BJ (cell line): Measurements from ENCODE around the gene MRPL40. TPM values are rescaled to one million over a fixed set of nuclear protein-coding genes. Genes with fewer than 3 reads are reported as not detected.
"Not testable (repeated sequence)": the region's sequence is repeated elsewhere in the genome, so short reads cannot be mapped to it uniquely, and the experiment has no call there.

Source experiments
- CTCF ChIA-PET: fragments of 350-600 bp; formaldehyde crosslinking; extraction: SDS; loops from one replicate; lab custom pipeline; 2021; ENCODE audit warnings: antibody characterized with exemption, inconsistent platforms; lab: Yijun Ruan, JAX
- POLR2A ChIA-PET: fragments of 300-600 bp; sonication (Branson Sonifier 250); formaldehyde crosslinking; extraction: SDS; loops from one replicate; lab custom pipeline; 2021; ENCODE audit warnings: antibody characterized with exemption; lab: Charles Lee
- DNase-seq: peaks from one replicate; pipeline ENCODE4 v3.0.0-alpha.2; 2011; ENCODE audit warnings: low read depth
- H3K27me3 ChIP-seq: 2 replicates; pipeline ENCODE4 v1.6.0; 2011; ENCODE audit warnings: low read length; ENCODE audit not compliant: control insufficient read depth, insufficient read depth
- H3K36me3 ChIP-seq: 2 replicates; pipeline ENCODE4 v1.5.1; 2011; ENCODE audit warnings: low read length; ENCODE audit not compliant: control insufficient read depth, insufficient read depth
- H3K4me3 ChIP-seq: 2 replicates; pipeline ENCODE4 v1.5.1; 2011; ENCODE audit warnings: low read depth, mild to moderate bottlenecking, control low read depth, low read length
- CTCF ChIP-seq: IDR thresholded peaks from 2 replicates; pipeline ENCODE4 v1.5.1; 2011; ENCODE audit warnings: low read depth, mild to moderate bottlenecking, control low read depth, inconsistent platforms, low read length, moderate library complexity; ENCODE audit not compliant: insufficient read depth
- polyA plus RNA-seq: library from polyadenylated mRNA; depleted of rRNA; stranded (reverse); fragments of >200 nt; gene quantifications from 2 replicates; pipeline ENCODE4 v1.2.3, GENCODE V29; 2011

Gene MRPL40
- polyA plus RNA-seq, 1 experiment = 35.5 TPM

GRCh38 chr22:19438298-19438697, 6.0 kb downstream of the MRPL40 start:
- ChIA-PET POLR2A (no interaction called here), CTCF (no interaction called here)
- no peak for TF ChIP-seq CTCF
- no peaks in the 10 kb centered on the region for H3K27me3 ChIP-seq
- peaks cover 8% of the 10 kb centered on the region for H3K36me3 ChIP-seq
- no peak for DNase-seq
- no peak overlapping the region for H3K4me3 ChIP-seq

GRCh38 chr22:19440411-19441195, 8.3 kb downstream of the MRPL40 start:
- Histone ChIP-seq H3K36me3 (peaks cover 6% of the 10 kb centered on the region), H3K4me3 (no peak overlapping the region), H3K27me3 (no peaks in the 10 kb centered on the region)
- TF ChIP-seq CTCF = no peak
- ChIA-PET POLR2A (no interaction called here), CTCF (no interaction called here)
- no peak for DNase-seq

GRCh38 chr22:19442166-19442565, 9.8 kb downstream of the MRPL40 start:
- CTCF ChIA-PET = no interaction called here
- Histone ChIP-seq H3K4me3 (no peak overlapping the region), H3K27me3 (no peaks in the 10 kb centered on the region), H3K36me3 (peaks cover 4% of the 10 kb centered on the region)
- POLR2A ChIA-PET = no interaction called here
- no peak for TF ChIP-seq CTCF
- DNase-seq = no peak

- ChIA-PET CTCF (no interaction called here), POLR2A (no interaction called here)
- TF ChIP-seq CTCF = no peak
- Histone ChIP-seq H3K27me3 (no peaks in the 10 kb centered on the region), H3K36me3 (peaks cover 4% of the 10 kb centered on the region), H3K4me3 (no peak overlapping the region)
- no peak for DNase-seq
These were observed 11.3 kb downstream of the MRPL40 start for GRCh38 chr22:19443544-19444211.

- CTCF ChIA-PET = interaction anchor here (0.7 kb wide), 1 partner anchor 78 kb away, joined by 3 read pairs; no protein-coding TSS in a partner anchor
- not testable (repeated sequence) for DNase-seq, H3K36me3 ChIP-seq, H3K4me3 ChIP-seq, H3K27me3 ChIP-seq
- POLR2A ChIA-PET = interaction anchor here (0.6 kb wide), 1 partner anchor 19 kb away, joined by 3 read pairs; no protein-coding TSS in a partner anchor
These were observed 13.1 kb downstream of the MRPL40 start for GRCh38 chr22:19445279-19445982.
